ENCODE measurements around the gene SSBP3.

DNA sequence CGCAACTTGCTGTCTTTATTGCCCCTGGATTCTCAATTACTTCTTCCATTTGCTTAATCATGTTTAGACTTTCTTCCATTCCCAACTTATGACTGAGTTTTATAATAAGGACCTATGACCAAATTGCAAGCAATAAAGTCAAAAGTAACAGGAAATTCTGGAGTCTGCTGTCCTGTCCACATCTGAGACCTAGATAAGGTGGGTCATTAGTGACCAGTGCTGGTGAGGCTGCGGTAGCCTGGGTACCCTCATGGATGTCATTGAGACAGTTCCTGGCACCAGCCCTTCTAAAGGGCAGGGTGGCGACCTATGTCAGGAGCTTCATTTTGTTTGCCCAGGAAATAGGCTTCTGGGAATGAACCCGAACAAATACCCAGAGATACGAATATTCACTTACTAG lies 30.6 kb upstream of the SSBP3 start:
- TF ChIP-seq, protein P1, sequence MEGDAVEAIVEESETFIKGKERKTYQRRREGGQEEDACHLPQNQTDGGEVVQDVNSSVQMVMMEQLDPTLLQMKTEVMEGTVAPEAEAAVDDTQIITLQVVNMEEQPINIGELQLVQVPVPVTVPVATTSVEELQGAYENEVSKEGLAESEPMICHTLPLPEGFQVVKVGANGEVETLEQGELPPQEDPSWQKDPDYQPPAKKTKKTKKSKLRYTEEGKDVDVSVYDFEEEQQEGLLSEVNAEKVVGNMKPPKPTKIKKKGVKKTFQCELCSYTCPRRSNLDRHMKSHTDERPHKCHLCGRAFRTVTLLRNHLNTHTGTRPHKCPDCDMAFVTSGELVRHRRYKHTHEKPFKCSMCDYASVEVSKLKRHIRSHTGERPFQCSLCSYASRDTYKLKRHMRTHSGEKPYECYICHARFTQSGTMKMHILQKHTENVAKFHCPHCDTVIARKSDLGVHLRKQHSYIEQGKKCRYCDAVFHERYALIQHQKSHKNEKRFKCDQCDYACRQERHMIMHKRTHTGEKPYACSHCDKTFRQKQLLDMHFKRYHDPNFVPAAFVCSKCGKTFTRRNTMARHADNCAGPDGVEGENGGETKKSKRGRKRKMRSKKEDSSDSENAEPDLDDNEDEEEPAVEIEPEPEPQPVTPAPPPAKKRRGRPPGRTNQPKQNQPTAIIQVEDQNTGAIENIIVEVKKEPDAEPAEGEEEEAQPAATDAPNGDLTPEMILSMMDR (IDR thresholded peaks at IDR 0.05) = no peak
- TF ChIP-seq EP300 (IDR thresholded peaks at IDR 0.05) (no peak), POLR2A (IDR thresholded peaks at IDR 0.05) (no peak)
